ENCODE results near the gene PARD3.

Gene PARD3

DNA sequence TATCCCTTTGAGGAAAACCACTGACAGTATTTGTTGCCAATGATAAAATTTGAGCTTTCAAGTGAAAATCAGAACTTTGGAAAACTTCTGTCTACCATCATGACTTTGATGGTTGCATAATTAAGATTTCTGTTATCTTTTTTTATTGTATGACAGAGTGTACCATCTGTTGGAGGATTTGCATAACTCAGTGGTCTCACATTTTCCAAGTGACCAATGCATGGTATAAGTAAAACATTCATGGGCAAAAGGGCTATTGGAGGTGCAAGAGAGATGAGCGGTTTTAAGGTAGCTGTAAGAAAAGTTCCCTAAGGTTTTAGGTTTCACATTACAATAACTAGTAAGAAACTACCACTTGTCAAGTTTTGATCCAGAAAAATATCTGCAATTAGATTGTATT lies 625.3 kb downstream of the PARD3 start:
- DNase-seq (ENCODE audit: low read depth, low spot score), result no peak

DNA sequence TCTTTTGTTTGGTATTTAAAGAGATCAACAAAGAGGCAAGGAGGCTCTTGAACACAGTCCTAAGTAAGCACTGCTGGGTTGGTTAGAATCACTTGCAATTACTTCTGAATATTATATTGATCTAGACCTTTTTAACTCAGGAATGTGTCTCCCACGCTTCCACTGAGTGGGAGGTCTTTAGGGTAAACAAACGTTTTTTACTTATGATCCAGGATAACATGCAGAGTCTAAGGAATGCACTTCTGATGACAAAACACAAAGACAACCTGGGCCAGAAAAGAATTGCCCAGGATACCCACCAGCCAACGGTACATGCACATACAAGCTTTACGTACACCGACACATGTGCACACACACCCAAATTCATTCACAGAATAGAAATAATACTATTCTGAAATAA lies 626.9 kb downstream of the PARD3 start:
- no peak for DNase-seq (ENCODE audit: low read depth, low spot score)

DNA sequence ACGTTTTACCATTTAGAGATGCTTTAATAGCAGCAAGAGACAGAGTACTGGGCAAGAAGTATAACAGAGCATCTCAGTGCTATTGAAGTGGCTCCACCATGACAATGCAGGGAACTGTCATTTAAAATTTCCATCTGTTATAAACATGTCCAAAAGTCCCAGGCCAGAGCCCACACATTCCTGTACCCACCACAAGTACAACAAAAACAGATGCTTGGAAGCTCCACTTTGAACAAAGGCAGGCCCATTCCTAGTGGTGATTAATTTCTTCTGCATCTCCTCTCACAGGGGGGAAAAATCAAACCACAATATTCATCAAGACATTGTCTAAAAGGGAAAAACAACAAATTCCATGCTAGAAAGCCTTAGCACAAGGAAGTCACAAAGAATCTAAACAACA lies 627.9 kb downstream of the PARD3 start:
- DNase-seq (ENCODE audit: low read depth, low spot score), result no peak

DNA sequence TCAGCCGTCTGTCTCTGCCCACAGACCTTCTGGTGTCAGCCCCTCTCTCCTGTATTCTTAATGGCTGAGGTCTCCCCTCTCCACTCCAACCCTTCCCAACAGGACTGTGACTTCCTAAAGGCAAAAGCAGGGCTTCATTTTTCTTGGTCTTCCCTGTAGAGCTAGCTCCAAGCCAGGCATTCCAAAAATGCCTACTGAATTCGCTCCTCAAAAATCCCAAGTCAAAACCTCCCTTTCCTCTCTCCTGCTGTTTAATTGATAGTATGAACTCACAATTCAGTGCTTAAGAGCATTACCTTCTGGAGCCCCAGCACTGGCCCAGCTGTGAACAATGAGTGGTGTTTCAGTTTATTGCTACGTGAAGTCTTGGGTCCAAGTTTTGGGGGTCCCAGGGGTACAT lies 628.4 kb downstream of the PARD3 start:
- DNase-seq (ENCODE audit: low read depth, low spot score), result no peak

DNA sequence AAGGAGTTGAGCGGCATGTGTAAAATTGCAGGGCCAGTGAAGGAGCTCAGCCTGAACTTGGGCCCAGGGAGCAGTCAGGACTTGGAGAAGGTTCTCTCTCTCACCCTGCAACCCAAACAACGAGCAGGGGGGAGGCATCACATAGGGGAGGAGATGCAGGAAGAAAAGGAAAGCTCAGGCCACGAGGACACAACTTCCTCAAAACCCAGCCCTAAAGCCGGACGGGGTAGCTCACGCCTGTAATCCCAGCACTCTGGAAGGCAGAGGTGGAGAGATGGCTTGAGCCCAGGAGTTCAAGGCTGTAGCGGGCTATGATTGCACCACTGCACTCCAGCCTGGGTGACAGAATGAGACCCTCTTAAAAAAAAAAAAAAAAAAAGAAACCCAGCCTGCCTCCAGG lies 629.1 kb downstream of the PARD3 start:
- no peak for DNase-seq (ENCODE audit: low read depth, low spot score)

DNA sequence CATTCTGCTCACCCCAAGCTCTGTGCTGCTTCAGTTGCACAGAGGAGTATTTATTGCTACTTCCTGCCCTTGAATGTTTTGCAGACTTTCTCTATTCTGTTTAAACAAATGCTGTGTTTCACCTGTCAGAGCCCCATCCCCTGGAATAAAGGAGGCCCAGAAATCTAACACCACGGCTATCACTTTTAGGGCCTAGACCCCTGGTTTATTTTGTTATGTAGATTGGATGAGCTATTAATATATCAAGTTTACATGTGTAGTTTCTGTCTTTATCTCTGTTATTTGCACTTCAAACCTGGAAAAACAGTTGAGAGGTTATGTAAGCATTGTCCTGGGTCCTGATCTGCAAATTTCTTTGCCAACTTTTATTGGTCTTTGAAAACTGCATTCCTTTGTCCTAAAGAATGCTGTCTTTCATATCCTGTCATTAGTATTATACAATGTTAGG lies 630.1 kb downstream of the PARD3 start:
- no peak for DNase-seq (ENCODE audit: low read depth, low spot score)

DNA sequence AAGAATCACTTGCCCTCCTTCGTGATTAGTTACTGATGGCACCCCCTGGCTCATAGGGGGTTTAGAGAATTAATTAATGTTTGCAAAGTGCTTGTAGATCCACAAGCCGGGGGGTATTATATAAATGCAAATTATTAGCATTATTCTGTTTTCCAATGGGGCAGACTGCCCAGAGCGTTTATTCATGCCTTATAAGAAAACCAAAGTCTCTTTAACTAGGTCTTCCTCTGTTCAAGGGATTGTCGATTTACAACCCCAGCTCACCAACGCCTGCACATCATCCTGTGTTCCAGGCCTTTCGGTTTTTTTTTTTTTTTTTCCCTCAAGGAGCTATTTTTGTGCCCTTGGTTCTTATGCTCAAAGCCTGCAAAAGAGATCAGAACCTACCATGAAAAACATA lies 630.7 kb downstream of the PARD3 start:
- no peak for DNase-seq (ENCODE audit: low read depth, low spot score)

DNA sequence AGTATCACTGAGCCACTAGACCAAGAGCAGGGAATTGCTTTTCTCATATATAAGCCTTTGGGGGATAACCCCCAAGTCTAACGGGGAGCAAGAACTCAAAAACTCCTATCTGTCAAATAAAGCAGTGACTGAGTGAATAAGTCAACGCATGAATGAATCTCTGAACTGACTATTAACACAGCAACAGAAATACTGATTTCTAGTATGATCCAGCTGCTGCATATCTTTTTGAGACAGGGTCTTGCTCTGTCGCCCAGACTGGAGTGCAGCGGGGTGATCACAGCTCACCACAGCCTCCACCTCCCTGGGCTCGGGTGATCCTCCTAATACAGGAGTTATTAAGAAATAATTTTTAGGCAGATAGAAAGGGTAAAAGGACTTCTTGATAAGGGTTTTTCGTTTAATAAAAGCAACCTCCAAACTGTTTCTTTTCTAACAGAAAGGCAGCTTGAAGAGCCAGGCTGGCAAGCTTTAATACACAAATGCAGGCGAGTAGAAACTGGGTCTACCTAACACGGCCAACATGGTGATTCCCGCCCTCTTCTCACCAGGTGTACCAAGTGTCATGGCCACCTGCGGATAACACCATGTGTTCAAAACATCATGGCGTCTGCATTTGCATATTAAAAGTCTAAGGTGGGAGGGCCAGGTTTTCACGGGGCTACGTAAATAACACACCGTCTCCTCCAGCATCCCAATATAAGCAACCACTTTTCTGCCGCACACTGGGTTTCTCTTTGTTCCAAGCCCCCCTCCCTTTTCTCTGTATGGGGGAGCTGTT lies 631.9 kb downstream of the PARD3 start:
- DNase-seq (ENCODE audit: low read depth, low spot score), result no peak

DNA sequence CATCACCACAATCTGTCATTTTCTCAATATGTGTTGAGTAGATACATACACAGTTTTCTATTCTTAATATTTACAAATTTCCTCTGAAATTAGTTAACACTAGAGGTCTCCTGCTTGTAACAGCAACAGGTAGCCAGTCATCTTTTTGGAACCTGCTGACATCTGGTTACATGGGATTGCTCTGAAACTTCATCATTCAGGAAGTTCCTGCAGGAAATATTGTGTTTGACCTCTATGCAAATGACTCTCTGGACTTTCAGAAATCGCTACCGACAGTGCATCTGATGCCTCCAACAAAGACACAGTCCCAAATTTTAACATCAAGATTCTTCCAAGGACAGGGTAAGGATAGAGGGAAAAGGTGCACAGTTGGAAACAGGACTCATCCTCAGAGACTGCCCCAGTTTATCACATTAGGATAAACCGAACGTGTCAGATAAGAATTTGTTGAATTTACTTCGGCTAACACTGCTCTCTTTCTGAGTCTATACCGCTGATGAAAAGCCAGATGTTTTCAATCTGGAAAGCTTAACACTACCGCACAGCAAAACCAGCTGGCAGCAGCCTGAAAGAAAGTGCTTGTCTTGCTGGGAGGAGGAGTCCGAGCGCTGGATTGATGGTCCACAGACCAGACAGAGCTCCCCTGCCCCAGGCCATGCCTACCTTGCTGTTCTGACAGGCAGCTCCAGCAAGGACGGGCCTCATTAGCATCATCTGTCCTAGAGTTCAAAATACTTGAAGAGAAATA lies 633.4 kb downstream of the PARD3 start:
- no peak for DNase-seq (ENCODE audit: low read depth, low spot score)

DNA sequence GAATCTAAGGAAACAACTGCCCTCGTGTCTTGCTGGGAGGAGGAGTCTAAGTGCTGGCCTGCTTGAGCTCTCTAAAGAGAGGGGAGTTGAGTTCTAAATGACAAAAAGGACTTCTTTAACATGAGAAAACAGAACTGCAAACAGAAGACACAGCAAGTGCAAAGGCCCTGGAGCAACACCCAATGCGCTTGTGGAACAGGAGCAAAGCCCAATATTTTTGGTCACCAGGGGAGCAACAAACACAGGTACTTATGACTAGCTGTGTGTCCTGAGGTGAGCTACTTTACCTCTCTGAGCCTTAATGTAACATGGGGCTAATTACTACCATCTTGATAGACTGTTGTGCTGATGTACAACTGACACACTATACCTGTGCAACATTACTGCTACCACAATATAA lies 634.3 kb downstream of the PARD3 start:
- no peak for DNase-seq (ENCODE audit: low read depth, low spot score)

DNA sequence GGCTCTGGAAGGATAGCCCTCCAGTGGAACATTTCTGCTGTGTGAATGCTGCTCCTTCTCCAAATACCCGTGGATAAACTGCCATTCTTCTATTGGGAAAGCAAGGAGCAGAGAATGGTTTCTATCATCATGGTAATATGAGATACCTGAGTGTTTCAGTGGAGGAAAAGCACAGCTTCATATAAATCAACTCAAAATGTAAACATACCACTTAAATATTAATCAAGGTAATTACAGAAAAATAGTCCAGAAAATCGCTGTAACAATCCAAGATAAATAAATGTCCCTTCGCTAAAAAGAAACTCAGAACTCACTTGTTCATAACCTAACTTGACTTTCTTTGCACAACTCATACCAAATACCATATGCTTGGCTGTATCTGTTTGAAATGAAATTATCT lies 635.8 kb downstream of the PARD3 start:
- DNase-seq (ENCODE audit: low read depth, low spot score), result no peak

DNA sequence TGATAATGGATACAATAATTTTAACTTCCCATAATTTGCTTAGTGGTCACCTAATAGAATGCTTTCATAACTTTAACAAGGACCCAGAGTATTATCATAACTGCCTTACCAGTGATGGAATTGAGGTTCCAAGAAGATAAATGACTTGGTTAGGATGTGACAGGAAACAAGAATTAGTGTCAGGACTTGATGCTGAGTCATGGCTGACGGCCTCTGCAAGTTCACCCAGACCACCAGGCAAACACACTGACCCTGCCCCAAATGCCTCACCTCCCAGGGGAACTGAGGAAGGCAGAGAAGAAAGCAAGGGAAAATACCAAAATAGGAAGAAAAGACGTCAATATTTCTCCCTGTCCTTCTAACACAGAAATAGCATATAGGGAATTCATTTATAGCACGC lies 636.3 kb downstream of the PARD3 start:
- no peak for DNase-seq (ENCODE audit: low read depth, low spot score)

DNA sequence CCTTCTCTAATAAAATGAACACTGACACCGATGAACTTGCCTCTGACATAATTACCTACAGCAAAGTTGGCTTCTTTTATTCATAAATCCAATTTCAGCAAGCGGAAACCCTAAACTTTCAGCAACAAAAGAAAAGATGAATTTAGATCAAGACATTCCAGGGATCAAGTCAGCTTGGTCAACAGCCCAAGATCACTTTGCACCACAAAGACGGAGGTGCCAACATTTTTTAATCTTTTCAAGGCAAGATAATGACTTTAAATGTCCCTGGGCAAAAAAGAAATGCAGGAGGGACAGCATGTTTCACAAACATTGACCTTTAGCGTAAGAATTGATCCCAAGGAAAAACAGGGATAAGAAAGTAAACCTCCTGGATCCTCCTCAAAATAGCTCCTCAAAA lies 636.9 kb downstream of the PARD3 start:
- no peak for DNase-seq (ENCODE audit: low read depth, low spot score)

DNA sequence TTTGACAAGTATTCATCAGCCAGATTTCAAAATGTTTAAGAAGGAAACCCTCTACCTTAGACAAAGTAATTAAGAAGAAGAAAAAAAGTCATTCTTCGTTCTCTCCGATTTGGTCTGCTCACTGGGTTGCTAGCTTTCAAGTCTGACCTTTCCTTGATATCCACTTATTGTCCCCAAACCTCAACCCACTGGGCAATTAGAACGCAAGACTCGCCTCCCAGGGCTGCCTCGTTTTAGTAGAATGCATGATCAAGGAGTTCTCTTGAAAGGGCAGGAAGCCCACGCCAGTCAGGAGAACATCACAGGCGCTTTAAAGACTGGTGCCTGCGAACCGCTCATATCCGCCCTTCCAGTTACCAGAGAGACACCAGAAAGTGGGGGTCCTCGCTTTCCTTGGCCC lies 637.7 kb downstream of the PARD3 start:
- no peak for DNase-seq (ENCODE audit: low read depth, low spot score)

DNA sequence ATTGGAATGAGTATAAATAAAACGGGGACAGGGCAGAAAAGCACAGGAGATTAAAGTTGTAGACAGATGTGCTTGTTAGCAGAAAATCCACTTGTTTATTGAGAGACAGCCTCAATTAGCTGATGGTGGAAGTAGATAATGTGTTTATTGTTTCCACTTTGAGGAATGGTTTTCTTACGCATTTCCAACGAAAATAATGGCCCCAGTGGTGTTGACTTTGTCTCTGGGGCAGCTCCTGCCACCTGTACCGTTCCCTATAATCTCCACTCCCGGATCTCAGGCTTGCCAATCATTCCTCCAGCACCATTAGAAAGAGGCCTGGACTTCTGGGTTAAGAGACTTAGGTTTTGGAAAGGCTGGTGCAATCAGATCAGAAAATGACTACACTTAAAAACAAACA lies 638.7 kb downstream of the PARD3 start:
- no peak for DNase-seq (ENCODE audit: low read depth, low spot score)

DNA sequence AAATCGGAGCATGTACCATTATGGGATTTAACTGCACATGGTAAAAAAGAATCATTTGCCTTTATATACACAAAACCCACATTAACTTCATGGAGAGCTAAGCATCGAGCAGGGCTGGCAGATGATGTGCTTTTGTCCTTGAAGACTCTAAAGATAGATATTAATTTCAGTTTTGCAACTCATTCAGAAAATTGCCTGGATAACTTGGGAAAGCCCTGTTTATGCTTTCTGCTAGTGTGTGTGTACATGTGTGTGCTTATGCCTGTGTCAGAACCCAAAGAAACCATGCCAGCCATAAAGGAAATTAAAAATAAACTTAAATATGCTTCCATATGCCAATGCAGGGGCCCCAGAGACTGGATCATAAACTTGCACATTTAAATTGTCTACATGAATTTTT lies 640.0 kb downstream of the PARD3 start:
- no peak for DNase-seq (ENCODE audit: low read depth, low spot score)

DNA sequence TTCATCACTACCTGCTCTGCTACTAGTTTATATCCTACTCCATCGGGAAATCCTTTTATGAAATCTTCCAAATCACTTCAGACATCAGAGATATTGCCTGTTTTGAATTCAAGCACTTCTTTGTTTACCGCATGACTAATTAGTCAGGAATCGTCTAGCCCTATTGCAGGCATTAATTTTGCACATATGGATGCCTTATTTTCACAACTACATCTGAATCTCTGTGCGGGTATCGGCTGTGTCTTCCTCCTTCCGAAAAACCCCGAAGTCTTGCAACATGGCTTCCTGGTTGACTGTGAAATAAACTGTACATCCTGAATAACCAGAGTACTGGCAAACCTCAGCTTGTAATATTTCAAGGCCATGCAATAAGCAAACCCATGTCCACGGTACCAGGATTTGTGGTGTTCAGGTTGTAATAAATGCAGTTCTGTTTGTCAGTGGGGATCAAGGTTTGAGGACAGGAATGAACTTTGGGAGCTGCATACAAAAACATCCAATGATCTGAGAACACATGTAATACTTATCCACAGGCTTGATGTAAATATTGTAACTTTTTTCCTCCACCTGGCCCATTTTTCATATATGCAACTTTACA lies 642.1 kb downstream of the PARD3 start:
- no peak for DNase-seq (ENCODE audit: low read depth, low spot score)

DNA sequence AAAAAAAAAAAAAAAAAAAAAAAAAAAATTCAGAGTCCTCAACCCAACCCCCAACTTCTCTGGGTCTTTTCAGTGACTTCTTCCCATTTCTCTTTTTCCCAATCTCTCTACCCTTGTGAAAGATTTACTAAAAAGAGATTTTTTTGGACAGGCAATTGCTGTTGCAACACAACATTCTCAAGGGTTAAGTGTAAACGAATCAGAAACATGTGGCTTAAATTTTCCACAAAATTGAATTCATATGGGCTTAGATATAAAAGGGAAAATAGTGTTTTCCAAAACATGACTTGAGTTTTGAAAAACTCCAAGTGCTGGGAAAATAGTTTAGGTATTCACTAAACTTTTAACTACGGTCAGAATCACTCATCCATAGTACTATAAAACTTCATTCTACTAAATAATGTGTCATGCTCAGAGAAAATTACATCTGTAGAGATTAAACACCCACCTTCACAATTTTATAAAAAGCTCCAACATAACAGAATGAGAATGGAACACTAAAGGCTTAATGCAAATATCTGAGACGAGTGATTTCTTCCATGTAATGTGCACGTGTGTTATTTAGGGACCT lies 643.1 kb downstream of the PARD3 start:
- DNase-seq (ENCODE audit: low read depth, low spot score), result no peak

DNA sequence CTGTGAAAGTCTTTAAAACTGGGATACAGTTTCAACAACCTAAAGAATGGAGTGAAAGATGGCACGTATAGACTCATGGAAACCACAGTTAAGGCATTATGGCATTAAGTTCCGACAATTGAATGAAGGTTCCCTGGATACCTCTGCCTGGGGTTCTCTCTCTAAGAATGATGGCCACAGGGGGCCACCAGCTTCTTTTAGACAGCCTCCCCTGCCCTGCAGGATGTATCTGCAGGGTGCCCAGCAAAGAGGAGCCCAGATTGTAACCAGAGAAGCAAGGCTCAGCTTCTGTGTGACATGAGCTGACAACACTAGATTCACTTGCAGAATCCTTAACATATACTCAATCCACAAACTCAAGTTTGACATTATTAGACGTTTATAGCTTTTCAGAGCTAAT lies 645.4 kb downstream of the PARD3 start:
- no peak for DNase-seq (ENCODE audit: low read depth, low spot score)

DNA sequence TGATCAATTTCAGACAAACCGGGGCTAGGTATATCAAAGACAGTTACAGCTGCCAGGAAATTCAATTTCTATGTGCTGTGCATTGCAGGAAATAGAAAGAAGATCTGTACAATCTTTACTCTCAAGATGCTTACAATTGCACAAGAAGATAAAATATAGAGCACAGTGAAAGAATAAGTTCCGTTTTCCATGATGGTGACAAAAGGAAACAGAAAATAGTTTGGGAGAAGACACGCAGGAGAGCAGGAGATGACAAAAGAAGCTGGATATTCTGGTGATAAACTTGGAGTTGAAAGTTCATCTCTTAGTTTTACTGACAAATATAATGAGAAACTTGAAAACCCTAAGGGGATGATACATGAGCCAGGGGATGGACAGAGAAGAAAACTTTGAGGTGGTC lies 646.0 kb downstream of the PARD3 start:
- DNase-seq (ENCODE audit: low read depth, low spot score), result no peak

DNA sequence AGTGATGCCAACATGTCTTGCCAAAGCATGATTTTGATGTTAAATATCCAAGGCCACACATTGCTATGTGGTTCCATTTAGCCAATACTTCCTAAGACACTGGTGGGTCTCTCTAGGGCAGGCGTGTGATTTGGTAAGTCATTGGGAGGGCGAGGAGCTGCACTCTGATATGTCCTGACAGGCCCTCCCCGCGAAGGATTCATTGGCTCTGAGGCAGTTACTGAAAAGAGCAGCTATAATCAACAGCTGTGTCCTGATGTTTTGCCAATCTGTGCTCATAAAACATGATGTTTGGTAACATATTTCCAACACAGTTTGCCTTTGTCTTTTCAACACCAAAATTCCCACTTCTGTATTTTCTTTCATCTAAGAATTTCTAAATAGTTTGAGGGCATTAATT lies 646.7 kb downstream of the PARD3 start:
- DNase-seq (ENCODE audit: low read depth, low spot score), result no peak

DNA sequence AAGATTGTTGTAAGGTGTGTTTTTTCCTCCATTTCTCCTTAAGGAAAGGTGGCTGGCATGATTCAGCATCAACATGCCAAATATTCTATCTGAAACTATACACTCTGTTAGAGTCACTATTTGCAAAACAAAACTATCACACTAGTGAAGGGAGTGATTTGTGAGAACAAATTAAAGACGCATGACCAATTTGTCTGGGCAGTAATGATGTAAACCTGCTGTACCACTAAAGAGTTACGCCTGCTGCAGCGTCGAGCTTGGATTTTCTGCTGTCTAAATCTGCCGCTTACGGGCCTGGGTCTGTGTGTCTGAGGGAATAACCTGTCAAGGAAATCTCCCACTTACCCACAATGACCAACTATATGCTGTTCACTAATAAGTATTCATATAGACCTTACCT lies 648.3 kb downstream of the PARD3 start:
- DNase-seq (ENCODE audit: low read depth, low spot score), result no peak

DNA sequence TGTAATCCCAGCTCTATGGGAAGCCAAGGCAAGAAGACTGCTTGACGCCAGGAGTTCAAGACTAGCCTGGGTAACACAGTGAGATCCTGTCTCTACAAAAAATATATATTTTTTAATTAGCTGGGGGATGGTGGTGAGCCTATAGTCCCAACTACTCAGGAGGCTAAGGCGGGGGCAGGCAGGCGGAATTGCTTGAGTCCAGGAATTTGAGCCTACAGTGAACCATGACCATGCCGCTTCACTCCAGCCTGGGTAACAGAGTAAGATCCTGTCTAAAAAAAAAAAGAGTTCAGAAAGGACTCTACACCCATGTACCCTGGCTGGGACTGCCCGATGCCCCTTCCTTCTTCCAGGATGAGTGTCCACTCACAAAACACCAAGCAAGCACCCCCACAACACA lies 648.7 kb downstream of the PARD3 start:
- no peak for DNase-seq (ENCODE audit: low read depth, low spot score)

All from activated naive CD8-positive, alpha-beta T cell treated with anti-CD3 and anti-CD28 coated beads, Interleukin-2, amount 50 U/mL, for 16 hours (primary cell).